ENCODE measurements around the gene ZCCHC4. TPM values are rescaled to one million over a fixed set of nuclear protein-coding genes. Genes with fewer than 3 reads are reported as not detected.

ZCCHC4 gene
- total RNA-seq, 1 experiment from 2014 or later, result 5.7 TPM

- no peak for DNase-seq (ENCODE audit: low spot score)
Observed at GRCh38 chr4:25377572-25378436, 65.2 kb downstream of the ZCCHC4 start.

GRCh38 chr4:25378437-25378743 is 65.8 kb downstream of the ZCCHC4 start:
- DNase-seq (ENCODE audit: low spot score), result no peak

GRCh38 chr4:25379591-25379990 is 67.0 kb downstream of the ZCCHC4 start:
- DNase-seq (ENCODE audit: low spot score), result no peak

DNA sequence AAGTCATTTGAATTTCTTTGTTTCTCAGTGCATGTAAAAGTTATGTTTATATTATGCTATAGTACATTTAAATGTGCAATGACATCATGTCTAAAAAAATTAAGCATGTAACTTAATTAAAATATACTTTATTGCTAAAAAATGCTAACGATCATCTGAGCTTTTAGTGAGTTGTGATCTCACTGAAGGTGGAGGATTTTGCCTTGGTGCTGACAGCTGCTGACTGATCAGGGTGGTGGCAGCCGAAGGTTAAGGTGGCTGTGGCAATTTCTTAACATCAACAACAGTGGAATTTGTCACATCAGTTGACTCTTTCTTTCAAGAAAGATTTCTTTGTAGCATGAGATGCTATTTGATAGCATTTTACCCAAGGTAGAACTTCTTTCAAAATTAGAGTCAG is 71.1 kb downstream of the ZCCHC4 start:
- DNase-seq (ENCODE audit: low spot score), result no peak

GRCh38 chr4:25386926-25387325 is 74.4 kb downstream of the ZCCHC4 start:
- no peak for DNase-seq (ENCODE audit: low spot score)

- no peak for DNase-seq (ENCODE audit: low spot score)
Observed at GRCh38 chr4:25397305-25397704, 84.7 kb downstream of the ZCCHC4 start.

GRCh38 chr4:25399510-25399909 is 86.9 kb downstream of the ZCCHC4 start:
- no peak for DNase-seq (ENCODE audit: low spot score)

GRCh38 chr4:25401066-25401465 is 88.5 kb downstream of the ZCCHC4 start:
- no peak for DNase-seq (ENCODE audit: low spot score)

DNA sequence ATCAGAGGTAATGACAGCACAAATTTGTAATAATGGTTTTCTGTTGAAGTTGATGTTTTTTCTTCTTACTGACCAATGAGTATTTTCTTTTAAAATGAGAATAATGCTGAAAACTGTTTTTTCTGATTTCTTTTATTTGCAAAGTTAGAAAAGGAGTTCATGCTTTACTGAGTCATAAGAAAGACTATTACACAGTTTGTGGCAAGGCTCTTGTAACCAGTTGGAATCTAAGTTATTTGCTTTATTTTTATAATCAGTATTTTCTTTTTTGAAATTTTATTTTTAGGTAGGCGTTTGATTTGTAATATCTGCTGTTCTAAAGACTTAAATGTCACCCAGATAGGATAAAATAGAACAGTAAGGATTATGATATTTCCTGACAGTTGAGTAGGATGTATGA is 89.9 kb downstream of the ZCCHC4 start:
- no peak for DNase-seq (ENCODE audit: low spot score)

DNA sequence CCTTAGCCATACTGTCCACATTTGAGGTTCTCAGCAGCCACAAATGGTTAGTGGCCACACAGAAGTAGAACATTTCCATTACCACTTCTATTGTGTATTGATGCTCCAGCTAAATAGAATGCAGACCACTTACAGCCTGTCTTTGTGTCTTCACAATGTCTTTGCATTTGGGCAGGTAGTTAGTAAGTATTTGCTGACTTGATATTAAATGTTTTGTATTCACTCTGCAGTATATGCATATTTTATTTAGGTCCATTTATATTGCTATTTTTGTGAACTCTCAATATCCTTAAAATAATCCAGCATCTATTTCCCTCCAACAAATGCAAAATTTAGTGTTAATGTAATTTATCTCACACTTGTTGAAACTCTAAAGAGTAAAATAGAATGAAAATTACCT is 91.1 kb downstream of the ZCCHC4 start:
- no peak for DNase-seq (ENCODE audit: low spot score)

- DNase-seq (ENCODE audit: low spot score), result no peak
Observed at GRCh38 chr4:25405453-25405852, 92.9 kb downstream of the ZCCHC4 start.

DNA sequence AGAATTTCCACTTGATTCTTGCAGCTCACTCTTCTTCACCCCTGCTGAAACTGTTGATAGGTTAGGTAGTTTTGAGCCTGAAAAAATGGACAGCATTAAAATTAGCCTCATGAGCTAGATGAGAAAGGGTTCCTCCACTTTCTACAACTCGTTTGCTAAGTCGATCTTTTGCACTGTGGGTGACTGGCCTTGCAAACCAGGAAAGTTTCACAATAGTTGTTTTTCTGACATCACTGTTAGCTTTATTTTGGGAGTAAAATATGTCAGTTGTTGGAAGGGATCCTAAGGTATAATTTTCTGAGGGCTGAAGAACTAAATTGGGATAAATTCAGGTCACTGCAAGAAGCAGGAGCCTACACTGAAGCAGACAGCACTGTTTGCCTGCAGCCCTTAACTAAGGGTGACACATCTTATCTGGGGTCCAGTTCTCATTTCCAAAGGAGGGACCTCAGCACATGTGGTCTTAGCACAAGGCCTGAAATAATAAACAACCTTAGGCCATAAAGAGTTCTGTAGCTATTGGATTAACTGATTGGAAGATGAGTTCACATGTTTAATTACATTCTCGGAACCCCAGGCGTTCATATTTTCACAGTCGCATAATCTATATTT is 93.6 kb downstream of the ZCCHC4 start:
- no peak for DNase-seq (ENCODE audit: low spot score)

DNA sequence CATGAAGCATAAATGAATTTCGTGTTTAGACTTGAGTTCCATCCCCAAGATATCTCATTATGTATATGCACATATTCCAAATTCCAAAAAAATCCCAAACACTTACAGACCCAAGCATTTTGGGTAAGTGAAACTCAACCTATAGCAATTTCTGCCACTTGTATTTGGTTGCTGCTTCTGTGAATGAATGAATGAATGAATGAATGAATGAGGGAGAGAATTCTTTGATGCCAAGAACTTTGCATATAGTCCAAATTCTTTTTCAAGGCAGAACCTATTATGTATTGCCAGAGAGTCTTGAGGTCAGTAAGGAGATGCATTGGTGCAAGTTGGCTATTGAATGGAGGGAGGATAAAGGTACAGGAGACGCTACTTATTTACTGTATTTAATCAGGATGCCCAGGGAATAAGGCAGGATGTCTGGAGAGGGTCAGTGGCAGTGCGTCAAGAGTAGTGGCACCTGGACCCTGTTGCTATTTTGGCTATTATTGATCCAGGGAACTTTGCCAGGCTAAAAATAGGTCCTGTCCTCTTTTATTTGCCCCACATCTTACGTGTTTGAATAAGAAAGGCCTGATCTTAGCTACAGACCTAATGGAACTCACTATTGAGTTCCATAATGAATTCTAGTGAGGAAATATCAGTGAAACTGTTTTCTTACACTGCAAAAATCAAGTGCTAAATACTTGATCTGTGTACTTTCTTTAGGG is 98.4 kb downstream of the ZCCHC4 start:
- no peak for DNase-seq (ENCODE audit: low spot score)

- no peak for DNase-seq (ENCODE audit: low spot score)
Observed at GRCh38 chr4:25413261-25413660, 100.7 kb downstream of the ZCCHC4 start.

GRCh38 chr4:25417014-25417413 is 104.4 kb downstream of the ZCCHC4 start:
- DNase-seq (ENCODE audit: low spot score), result no peak

Other genes starting within 250 kb of the ZCCHC4 start
- gene SEPSECS, start 152.3 kb upstream of the ZCCHC4 start, total RNA-seq (2014; rRNA removed; shearing (Covaris generic)), result 0.86 and 2.4 TPM in 2 replicates
- gene PI4K2B, start 78.7 kb upstream of the ZCCHC4 start, total RNA-seq (2014; rRNA removed; shearing (Covaris generic)), result 14.0 and 14.4 TPM in 2 replicates
- gene ANAPC4, start 64.5 kb downstream of the ZCCHC4 start, total RNA-seq (2014; rRNA removed; shearing (Covaris generic)), result 9.9 and 14.0 TPM in 2 replicates